ENCODE results near the gene TBCEL.

Gene TBCEL

GRCh38 chr11:121067453-121067852, 43.6 kb downstream of the TBCEL start:
- no peak overlapping the region for H3K4me2 ChIP-seq (ENCODE audit: low read depth, low read length, poor library complexity, severe bottlenecking)
- no peak overlapping the region for H3K4me3 ChIP-seq (ENCODE audit: insufficient read depth, low read length, poor library complexity, severe bottlenecking)
- no peaks in the 10 kb centered on the region for H3K36me3 ChIP-seq (ENCODE audit: low read length)
- H3K9me2 ChIP-seq (replicated peaks; ENCODE audit: insufficient read depth, low read length): no peaks in the 10 kb centered on the region
- no peaks in the 10 kb centered on the region for H3K79me2 ChIP-seq (ENCODE audit: insufficient read depth, low read length)
- no peaks in the 10 kb centered on the region for H3K27me3 ChIP-seq (ENCODE audit: low read length)
- no peak for TF ChIP-seq EZH2phosphoT487 (conservative IDR thresholded peaks at IDR 0.05; ENCODE audit: low read length)
- TF ChIP-seq, protein P1, sequence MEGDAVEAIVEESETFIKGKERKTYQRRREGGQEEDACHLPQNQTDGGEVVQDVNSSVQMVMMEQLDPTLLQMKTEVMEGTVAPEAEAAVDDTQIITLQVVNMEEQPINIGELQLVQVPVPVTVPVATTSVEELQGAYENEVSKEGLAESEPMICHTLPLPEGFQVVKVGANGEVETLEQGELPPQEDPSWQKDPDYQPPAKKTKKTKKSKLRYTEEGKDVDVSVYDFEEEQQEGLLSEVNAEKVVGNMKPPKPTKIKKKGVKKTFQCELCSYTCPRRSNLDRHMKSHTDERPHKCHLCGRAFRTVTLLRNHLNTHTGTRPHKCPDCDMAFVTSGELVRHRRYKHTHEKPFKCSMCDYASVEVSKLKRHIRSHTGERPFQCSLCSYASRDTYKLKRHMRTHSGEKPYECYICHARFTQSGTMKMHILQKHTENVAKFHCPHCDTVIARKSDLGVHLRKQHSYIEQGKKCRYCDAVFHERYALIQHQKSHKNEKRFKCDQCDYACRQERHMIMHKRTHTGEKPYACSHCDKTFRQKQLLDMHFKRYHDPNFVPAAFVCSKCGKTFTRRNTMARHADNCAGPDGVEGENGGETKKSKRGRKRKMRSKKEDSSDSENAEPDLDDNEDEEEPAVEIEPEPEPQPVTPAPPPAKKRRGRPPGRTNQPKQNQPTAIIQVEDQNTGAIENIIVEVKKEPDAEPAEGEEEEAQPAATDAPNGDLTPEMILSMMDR (IDR thresholded peaks at IDR 0.05; ENCODE audit: insufficient read depth, low read length, poor library complexity, severe bottlenecking): no peak
- no peaks in the 10 kb centered on the region for H3K9me3 ChIP-seq (ENCODE audit: insufficient read depth, low read length)
- no peak overlapping the region for H3K9ac ChIP-seq (ENCODE audit: low read length)
- no peak overlapping the region for H2AFZ ChIP-seq (ENCODE audit: low read depth, low read length, severe bottlenecking)
- H3F3A ChIP-seq (ENCODE audit: insufficient read depth): no peaks in the 10 kb centered on the region
- H4K20me1 ChIP-seq (ENCODE audit: low read depth, low read length): no peaks in the 10 kb centered on the region
- no peak overlapping the region for H3K27ac ChIP-seq (ENCODE audit: low read depth, low read length)

DNA sequence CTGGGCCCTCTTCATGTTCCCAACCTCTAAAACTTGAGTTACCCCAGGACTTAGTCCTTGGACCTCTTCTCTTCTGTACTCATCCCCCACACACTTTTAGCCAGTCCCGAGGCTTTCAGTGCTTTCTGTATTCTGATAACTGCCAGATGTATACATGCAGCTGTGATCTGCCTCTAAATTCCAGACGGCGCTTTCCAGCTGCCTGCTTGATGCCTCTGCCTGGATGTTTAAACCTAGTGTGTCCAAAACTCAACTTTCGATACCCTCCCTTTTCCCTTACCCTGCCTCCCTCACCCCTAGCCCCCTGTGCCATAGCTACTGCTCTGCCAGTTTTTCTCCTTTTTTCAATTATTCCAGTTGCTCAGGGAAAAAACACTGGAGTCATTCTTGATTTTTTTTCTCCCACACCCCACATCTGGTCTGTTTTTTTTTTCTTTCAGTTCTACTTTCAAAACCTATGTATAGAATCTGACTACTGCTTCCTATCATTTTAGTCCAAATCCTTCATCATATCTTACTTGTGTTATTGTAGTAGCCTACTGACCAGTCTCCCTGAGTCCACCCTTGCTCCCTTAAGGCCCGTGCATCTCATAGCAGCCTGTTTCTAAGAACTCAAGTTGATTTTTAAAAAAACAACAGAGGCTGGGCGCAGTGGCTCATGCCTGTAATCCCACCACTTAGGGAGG, 44.2 kb downstream of the TBCEL start:
- Histone ChIP-seq H3K9me3 (ENCODE audit: insufficient read depth, low read length) (no peaks in the 10 kb centered on the region), H3K27ac (ENCODE audit: low read depth, low read length) (no peak overlapping the region), H3K9me2 (replicated peaks; ENCODE audit: insufficient read depth, low read length) (no peaks in the 10 kb centered on the region), H3K36me3 (ENCODE audit: low read length) (no peaks in the 10 kb centered on the region), H4K20me1 (ENCODE audit: low read depth, low read length) (no peaks in the 10 kb centered on the region), H3K4me3 (ENCODE audit: insufficient read depth, low read length, poor library complexity, severe bottlenecking) (no peak overlapping the region), H2AFZ (ENCODE audit: low read depth, low read length, severe bottlenecking) (no peak overlapping the region), H3K4me2 (ENCODE audit: low read depth, low read length, poor library complexity, severe bottlenecking) (no peak overlapping the region), H3K79me2 (ENCODE audit: insufficient read depth, low read length) (no peaks in the 10 kb centered on the region), H3F3A (ENCODE audit: insufficient read depth) (no peaks in the 10 kb centered on the region), H3K9ac (ENCODE audit: low read length) (no peak overlapping the region), H3K27me3 (ENCODE audit: low read length) (no peaks in the 10 kb centered on the region)
- TF ChIP-seq, protein P1 (IDR thresholded peaks at IDR 0.05; ENCODE audit: insufficient read depth, low read length, poor library complexity, severe bottlenecking): no peak
- TF ChIP-seq EZH2phosphoT487 (conservative IDR thresholded peaks at IDR 0.05; ENCODE audit: low read length): no peak

DNA sequence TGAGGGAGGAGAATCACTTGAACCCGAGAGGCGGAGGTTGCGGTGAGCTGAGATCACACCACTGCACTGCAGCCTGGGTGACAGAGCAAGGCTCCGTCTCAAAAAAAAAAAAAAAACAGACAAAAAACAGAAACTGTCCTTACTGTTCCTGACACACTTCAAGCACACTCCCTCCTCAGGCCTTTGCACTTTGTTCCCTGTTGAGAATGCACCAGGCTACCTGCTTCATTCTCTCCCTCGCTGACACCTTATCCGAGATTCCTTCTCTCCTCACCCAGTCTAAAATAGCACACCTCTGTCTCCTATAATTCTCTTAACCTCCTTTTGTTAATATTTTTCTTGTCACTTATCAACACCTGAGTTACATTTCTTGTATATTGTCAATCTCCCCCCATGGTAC, 44.9 kb downstream of the TBCEL start:
- Histone ChIP-seq H3K79me2 (ENCODE audit: insufficient read depth, low read length) (no peaks in the 10 kb centered on the region), H3K36me3 (ENCODE audit: low read length) (no peaks in the 10 kb centered on the region), H3K27ac (ENCODE audit: low read depth, low read length) (no peak overlapping the region), H2AFZ (ENCODE audit: low read depth, low read length, severe bottlenecking) (no peak overlapping the region), H3K4me2 (ENCODE audit: low read depth, low read length, poor library complexity, severe bottlenecking) (no peak overlapping the region), H3K9me2 (replicated peaks; ENCODE audit: insufficient read depth, low read length) (no peaks in the 10 kb centered on the region), H3K9me3 (ENCODE audit: insufficient read depth, low read length) (no peaks in the 10 kb centered on the region), H3K4me3 (ENCODE audit: insufficient read depth, low read length, poor library complexity, severe bottlenecking) (no peak overlapping the region), H3K27me3 (ENCODE audit: low read length) (no peaks in the 10 kb centered on the region), H3K9ac (ENCODE audit: low read length) (no peak overlapping the region), H3F3A (ENCODE audit: insufficient read depth) (no peaks in the 10 kb centered on the region), H4K20me1 (ENCODE audit: low read depth, low read length) (no peaks in the 10 kb centered on the region)
- TF ChIP-seq, protein P1 (IDR thresholded peaks at IDR 0.05; ENCODE audit: insufficient read depth, low read length, poor library complexity, severe bottlenecking): no peak
- no peak for TF ChIP-seq EZH2phosphoT487 (conservative IDR thresholded peaks at IDR 0.05; ENCODE audit: low read length)

Measured in SU-DHL-6 (cell line).